GM03348 (cell line): ENCODE measurements around the gene VHLL.

Source experiments
- DNase-seq: peaks from one replicate; pipeline ENCODE4 v3.0.0; 2012; ENCODE audit warnings: low spot score

Gene VHLL

DNA sequence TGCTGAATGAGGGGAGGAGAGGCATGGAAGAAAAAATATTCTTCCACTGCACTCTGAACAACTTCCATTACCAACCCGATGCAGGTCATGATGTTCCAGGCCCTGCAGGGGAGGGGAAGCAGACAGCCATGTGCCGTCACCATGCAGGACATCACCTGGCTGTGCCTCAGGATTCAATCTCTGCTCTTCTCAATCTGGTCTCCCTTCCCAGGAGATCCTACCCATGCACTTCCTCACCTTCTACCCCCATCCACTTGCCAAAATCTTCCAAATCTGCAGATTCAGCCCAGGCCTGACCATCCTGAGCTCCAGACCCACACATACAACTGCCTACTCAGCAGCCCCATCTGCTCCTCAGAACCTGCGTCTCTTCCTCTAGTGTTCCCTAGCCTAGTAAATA lies 45.5 kb downstream of the VHLL start:
- no peak for DNase-seq

GRCh38 chr1:156251527-156251926 lies 47.6 kb downstream of the VHLL start:
- DNase-seq = no peak

DNA sequence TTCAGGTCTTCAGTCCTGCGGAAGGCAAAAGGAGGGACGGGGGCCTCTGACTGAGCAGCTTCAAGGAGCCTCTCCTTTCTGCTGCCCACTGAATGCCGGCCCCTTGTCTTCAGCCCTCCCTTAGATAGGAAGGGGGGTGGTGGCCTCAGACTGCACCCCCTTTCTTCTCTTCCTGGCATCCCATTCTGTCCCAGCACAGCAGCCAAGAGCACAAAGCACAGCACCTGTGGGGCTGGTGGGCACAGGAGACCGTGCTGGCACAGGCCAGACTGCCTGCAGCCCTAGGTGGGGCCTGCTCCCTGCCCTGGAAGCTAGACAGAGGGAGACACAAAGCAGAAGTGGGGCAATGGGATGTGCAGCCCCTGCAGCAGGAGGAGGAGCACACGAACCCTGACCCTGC lies 49.5 kb downstream of the VHLL start:
- no peak for DNase-seq
